PC-3 (cell line): ENCODE results near the gene PPP1R14C. TPM values are rescaled to one million over a fixed set of nuclear protein-coding genes. Genes with fewer than 3 reads are reported as not detected.
"Not testable (repeated sequence)": the region's sequence is repeated elsewhere in the genome, so short reads cannot be mapped to it uniquely, and the experiment has no call there.

ENCODE experiments used
- ATAC-seq: fragments of 200-7000 bp; cut with Tn5 transposase; 2 replicates; pipeline ENCODE4 v1.9.1; 2020; ENCODE audit warnings: mild to moderate bottlenecking, moderate library complexity
- BruUV-seq: library from RNA; stranded (reverse); fragments of 400-500 nt; replicated peaks from 2 replicates; lab custom pipeline; 2021; lab: Mats Ljungman, UMichigan
- CTCF ChIA-PET: fragments of 300-600 bp; sonication (Branson Sonifier 250); formaldehyde crosslinking; loops from one replicate; lab custom pipeline; 2022; ENCODE audit warnings: antibody characterized with exemption; lab: Charles Lee
- POLR2A ChIA-PET: fragments of 300-600 bp; sonication (Branson Sonifier 250); formaldehyde crosslinking; loops from one replicate; lab custom pipeline; 2022; ENCODE audit warnings: antibody characterized with exemption; ENCODE audit not compliant: unreplicated experiment; lab: Charles Lee
- DNase-seq: peaks from one replicate; pipeline ENCODE4 v3.0.0-alpha.2; 2015
- H2AFZ ChIP-seq: fragments of 300-600 bp; sonication (generic); 2 replicates; pipeline ENCODE4 v1.6.0; 2016; ENCODE audit warnings: antibody characterized with exemption, low read length
- H3F3A ChIP-seq: fragments of 300-600 bp; sonication (generic); one replicate; pipeline ENCODE4 v1.6.0; 2017; ENCODE audit warnings: antibody characterized with exemption, low read length, control low read depth, mild to moderate bottlenecking; ENCODE audit not compliant: unreplicated experiment
- H3K27ac ChIP-seq: fragments of 300-600 bp; sonication (generic); 2 replicates; pipeline ENCODE4 v1.5.1; 2016; ENCODE audit warnings: mild to moderate bottlenecking, low read length
- H3K27me3 ChIP-seq: fragments of 300-600 bp; sonication (generic); 2 replicates; pipeline ENCODE4 v1.6.1; 2016; ENCODE audit warnings: low read length, mixed read lengths
- H3K36me3 ChIP-seq: fragments of 300-600 bp; sonication (generic); 2 replicates; pipeline ENCODE4 v1.6.1; 2016; ENCODE audit warnings: low read depth, mixed run types, low read length, mixed read lengths
- H3K4me1 ChIP-seq: fragments of 300-600 bp; sonication (generic); 2 replicates; pipeline ENCODE4 v1.5.1; 2016; ENCODE audit warnings: low read length; ENCODE audit not compliant: insufficient read depth
- H3K4me2 ChIP-seq: fragments of 300-600 bp; sonication (generic); 2 replicates; pipeline ENCODE4 v1.6.0; 2016; ENCODE audit warnings: low read length
- H3K4me3 ChIP-seq: fragments of 300-600 bp; sonication (generic); 2 replicates; pipeline ENCODE4 v1.5.1; 2016; ENCODE audit warnings: mild to moderate bottlenecking, low read length, mixed read lengths
- H3K79me2 ChIP-seq: fragments of 300-600 bp; sonication (generic); 2 replicates; pipeline ENCODE4 v1.6.1; 2017; ENCODE audit warnings: low read length, mixed read lengths
- H3K9ac ChIP-seq: fragments of 300-600 bp; sonication (generic); 2 replicates; pipeline ENCODE4 v1.6.0; 2016; ENCODE audit warnings: mild to moderate bottlenecking, low read length
- H3K9me2 ChIP-seq: fragments of 300-600 bp; sonication (generic); replicated peaks from 2 replicates; pipeline ENCODE4 v1.6.1; 2016; ENCODE audit warnings: mixed run types, low read length, mixed read lengths
- H3K9me3 ChIP-seq: fragments of 300-600 bp; sonication (generic); 2 replicates; pipeline ENCODE4 v1.6.1; 2016; ENCODE audit warnings: low read length, mixed read lengths
- H4K20me1 ChIP-seq: fragments of 300-600 bp; sonication (generic); 2 replicates; pipeline ENCODE4 v1.6.1; 2016; ENCODE audit warnings: low read length, mixed read lengths
- EZH2 ChIP-seq: fragments of 300-600 bp; sonication (generic); IDR thresholded peaks from one replicate; pipeline ENCODE4 v1.6.1; 2017; ENCODE audit warnings: antibody characterized with exemption, mild to moderate bottlenecking, low read length; ENCODE audit not compliant: unreplicated experiment
- EZH2phosphoT487 ChIP-seq: fragments of 300-600 bp; sonication (generic); IDR thresholded peaks from 2 replicates; pipeline ENCODE4 v1.6.1; 2018; ENCODE audit warnings: mild to moderate bottlenecking, antibody characterized with exemption, low read length, borderline replicate concordance
- intact Hi-C: fragments of 100-400 bp; cut with micrococcal nuclease; formaldehyde crosslinking; loops from 2 replicates; pipeline ENCODE4 v1.9.0; 2023
- total RNA-seq: library from RNA; depleted of rRNA; stranded (reverse); fragments of >200 nt; gene quantifications from 2 replicates; pipeline ENCODE4 v1.2.3, GENCODE V29; 2014
- TF ChIP-seq, protein P1 (sequence below): fragments of 300-600 bp; sonication (generic); conservative IDR thresholded peaks from 2 replicates; pipeline ENCODE4 v1.5.1; 2017; ENCODE audit warnings: antibody characterized with exemption, low read depth, mild to moderate bottlenecking, low read length

The PPP1R14C gene
- total RNA-seq, 1 experiment from 2014 or later = 1.1 TPM

DNA sequence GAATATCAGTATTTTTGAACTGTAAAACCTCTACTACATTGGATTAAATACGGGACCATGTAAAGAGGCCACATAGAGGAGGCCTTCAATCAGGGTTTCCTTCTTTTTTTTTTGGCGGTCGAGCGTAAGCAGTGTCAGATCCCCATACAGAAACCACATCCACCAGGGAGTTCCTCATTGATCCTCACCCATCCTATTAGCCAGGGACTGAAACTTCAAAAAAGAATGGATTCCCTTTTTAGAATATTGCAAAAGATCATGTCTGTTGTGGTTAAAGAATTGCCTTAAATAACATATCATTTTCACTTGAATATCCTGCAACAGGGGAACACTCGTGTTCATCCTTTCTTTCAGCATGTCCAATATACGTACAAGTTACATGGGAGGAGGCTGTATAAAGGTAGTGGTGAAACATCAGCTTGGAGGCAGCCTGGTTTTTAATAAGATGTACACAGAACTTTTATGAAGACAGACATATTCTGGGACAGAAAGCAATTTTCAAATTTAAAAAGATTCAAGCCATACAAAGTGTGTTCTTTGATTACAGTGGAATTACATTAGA lies 96.1 kb downstream of the PPP1R14C start:
- ChIA-PET POLR2A (no interaction called here), CTCF (no interaction called here)
- Histone ChIP-seq H3K4me3 (no peak overlapping the region), H3K36me3 (no peaks in the 10 kb centered on the region), H3K27ac (no peak overlapping the region), H3K27me3 (no peaks in the 10 kb centered on the region), H3K9me3 (no peaks in the 10 kb centered on the region), H4K20me1 (no peaks in the 10 kb centered on the region), H2AFZ (0 out of 2 replicates have a peak overlapping the region, but pooled peaks have one; percentile 15), H3K4me1 (no peaks in the 10 kb centered on the region; the same call in 1 of the 2 replicates), H3K9me2 (no peaks in the 10 kb centered on the region), H3K79me2 (no peaks in the 10 kb centered on the region), H3K9ac (no peak overlapping the region), H3F3A (no peaks in the 10 kb centered on the region), H3K4me2 (no peak overlapping the region)
- BruUV-seq = no TSS peak
- ATAC-seq (no peak), DNase-seq (no peak)
- intact Hi-C loops = no loop called here
- no peak for TF ChIP-seq EZH2
- no peak for TF ChIP-seq EZH2phosphoT487
- TF ChIP-seq, protein P1, sequence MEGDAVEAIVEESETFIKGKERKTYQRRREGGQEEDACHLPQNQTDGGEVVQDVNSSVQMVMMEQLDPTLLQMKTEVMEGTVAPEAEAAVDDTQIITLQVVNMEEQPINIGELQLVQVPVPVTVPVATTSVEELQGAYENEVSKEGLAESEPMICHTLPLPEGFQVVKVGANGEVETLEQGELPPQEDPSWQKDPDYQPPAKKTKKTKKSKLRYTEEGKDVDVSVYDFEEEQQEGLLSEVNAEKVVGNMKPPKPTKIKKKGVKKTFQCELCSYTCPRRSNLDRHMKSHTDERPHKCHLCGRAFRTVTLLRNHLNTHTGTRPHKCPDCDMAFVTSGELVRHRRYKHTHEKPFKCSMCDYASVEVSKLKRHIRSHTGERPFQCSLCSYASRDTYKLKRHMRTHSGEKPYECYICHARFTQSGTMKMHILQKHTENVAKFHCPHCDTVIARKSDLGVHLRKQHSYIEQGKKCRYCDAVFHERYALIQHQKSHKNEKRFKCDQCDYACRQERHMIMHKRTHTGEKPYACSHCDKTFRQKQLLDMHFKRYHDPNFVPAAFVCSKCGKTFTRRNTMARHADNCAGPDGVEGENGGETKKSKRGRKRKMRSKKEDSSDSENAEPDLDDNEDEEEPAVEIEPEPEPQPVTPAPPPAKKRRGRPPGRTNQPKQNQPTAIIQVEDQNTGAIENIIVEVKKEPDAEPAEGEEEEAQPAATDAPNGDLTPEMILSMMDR = no peak

DNA sequence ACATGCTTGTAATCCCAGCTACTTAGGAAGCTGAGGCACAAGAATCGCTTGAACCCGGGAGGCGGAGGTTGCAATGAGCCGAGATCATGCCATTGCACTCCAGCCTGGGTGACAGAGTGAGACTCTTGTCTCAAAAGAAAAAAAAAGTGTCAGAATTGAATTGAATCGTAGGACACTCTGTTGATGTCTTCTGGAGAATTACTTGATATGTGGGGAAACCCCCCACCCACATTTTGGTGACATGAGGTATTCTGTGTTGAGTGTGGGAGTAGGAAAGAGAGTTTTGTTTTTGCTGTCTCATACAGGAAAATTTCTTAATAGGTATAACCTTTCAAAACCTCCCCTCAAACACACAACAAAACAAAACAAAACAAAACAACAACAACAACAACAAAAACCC lies 98.9 kb downstream of the PPP1R14C start:
- H3K9me2 ChIP-seq, H3K9me3 ChIP-seq, H3K4me3 ChIP-seq, CTCF ChIA-PET, H4K20me1 ChIP-seq, POLR2A ChIA-PET, H3K27me3 ChIP-seq, H3K4me1 ChIP-seq, DNase-seq, H2AFZ ChIP-seq, intact Hi-C loops, H3K27ac ChIP-seq, BruUV-seq, H3K9ac ChIP-seq, H3K4me2 ChIP-seq, H3F3A ChIP-seq, H3K79me2 ChIP-seq, H3K36me3 ChIP-seq, ATAC-seq: not testable (repeated sequence)

DNA sequence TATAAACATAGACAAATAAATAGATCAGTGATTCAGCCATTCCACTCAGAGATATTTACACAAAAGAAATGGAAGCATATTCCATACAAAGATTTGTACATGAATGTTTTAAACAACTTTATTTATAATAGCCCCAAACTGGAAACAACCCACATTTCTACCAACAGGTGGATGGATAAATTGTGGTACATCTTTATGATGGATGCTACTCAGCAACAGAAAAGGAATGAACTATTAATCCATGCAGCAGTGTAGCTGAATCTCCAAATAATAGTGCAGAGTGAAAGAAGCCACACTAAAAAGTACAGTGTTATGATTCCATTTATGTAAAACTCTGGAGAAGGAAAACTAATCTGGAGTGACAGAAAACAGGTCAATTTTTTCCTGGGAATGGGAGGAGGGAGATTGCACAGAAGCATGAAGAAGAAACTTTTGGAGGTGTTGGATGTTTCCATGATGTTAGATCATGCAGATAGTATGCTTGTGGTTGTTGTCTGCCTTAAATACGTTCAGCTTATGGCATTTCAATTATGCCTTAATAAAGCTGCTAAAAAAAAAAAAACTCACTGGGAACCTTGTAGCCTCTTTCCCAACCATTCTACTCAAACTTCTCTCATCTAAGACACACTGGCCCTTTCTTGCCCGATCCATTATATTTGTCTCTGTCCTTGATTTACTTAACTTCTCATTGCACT lies 100.9 kb downstream of the PPP1R14C start:
- H3K4me2 ChIP-seq = no peak overlapping the region
- intact Hi-C loops = no loop called here
- no peak for ATAC-seq
- CTCF ChIA-PET = no interaction called here
- no peaks in the 10 kb centered on the region for H3K9me2 ChIP-seq
- no peaks in the 10 kb centered on the region for H3K79me2 ChIP-seq
- no peaks in the 10 kb centered on the region for H4K20me1 ChIP-seq
- no peak overlapping the region for H3K4me3 ChIP-seq
- no peak overlapping the region for H2AFZ ChIP-seq
- H3K9me3 ChIP-seq = no peaks in the 10 kb centered on the region
- H3K9ac ChIP-seq = no peak overlapping the region
- H3K4me1 ChIP-seq = no peaks in the 10 kb centered on the region
- H3F3A ChIP-seq = no peaks in the 10 kb centered on the region
- POLR2A ChIA-PET = no interaction called here
- DNase-seq = no peak
- no peak for TF ChIP-seq EZH2phosphoT487
- TF ChIP-seq EZH2 = no peak
- TF ChIP-seq, protein P1 = no peak
- no peak overlapping the region for H3K27ac ChIP-seq
- no peaks in the 10 kb centered on the region for H3K36me3 ChIP-seq
- no peaks in the 10 kb centered on the region for H3K27me3 ChIP-seq
- no TSS peak for BruUV-seq
